CD4-positive, alpha-beta T cell treated with Interleukin-4 for 4 hours (primary cell): ENCODE measurements around the gene MLLT1.

Experiments
- DNase-seq: peaks from one replicate; pipeline ENCODE4 v3.0.0-alpha.2; 2020

The MLLT1 gene

DNA sequence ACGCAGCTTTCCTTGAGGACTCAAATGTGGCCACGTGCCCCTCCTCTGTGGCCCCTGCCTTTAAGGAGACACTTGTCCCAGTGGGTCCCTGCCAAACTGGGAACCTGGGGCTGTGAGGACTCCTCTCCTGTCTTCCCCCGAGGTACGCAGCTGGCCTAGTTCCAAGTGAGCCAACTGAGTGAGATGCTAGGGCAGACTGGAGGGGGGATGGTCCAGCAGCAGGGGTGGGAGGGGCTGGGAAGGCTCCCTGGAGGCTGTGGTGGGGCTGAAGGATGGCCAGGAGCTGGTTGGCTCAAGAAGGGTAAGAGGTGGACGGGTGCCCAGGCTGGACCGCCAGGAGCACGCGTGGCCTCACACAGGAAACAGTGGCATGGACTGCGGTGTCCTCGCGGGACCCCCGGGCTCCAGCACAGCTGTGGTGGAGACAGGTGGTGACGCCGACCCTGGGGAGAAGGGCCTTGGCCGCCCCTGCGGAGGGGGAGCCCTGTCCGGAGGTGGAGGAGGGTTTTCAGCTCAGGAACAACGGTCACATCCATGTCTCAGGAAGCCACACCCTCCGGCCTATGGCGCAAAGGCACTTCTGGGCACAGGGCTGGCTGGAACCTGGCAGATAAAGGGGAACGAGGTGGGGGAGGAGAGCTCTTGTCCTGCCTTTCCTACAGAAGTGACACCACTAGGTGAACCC is 45.8 kb downstream of the MLLT1 start:
- no peak for DNase-seq

DNA sequence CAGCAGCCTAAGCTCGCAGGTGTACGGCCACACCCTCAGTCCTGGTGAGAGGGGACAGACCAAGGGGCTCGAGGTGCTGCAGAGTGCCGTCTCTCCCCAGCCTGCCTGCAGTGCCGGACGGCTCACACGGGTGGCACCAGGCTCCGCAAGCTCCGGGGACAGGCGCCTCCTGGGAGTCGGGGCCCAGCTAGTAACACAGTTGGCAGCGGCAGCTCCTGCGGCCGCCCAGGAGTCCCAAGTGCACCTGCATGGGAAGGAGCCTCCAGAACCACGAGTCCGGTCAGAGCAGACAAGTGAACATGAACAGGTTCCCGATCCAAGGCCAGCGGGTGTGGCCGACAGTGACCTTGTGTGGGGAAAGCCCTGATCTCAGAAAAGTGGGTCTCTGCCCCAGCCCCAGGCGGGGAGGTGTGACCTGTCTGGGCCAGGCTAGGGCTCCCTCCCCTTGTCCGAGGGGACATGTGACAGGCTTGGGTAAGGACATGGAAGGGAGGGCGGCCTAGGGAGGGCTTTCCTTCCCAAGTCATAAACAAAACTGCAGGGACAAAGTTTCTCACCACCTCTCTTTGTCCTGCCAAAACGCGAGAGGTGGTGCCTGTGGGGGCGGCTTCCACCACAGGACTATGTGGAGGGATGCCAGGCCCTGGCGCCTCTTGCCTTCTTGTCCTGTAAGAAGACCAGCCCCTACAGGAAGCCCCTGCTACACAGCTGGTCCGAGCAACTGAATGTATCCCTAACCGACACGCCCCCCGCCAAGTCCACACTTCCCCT is 46.5 kb downstream of the MLLT1 start:
- no peak for DNase-seq

DNA sequence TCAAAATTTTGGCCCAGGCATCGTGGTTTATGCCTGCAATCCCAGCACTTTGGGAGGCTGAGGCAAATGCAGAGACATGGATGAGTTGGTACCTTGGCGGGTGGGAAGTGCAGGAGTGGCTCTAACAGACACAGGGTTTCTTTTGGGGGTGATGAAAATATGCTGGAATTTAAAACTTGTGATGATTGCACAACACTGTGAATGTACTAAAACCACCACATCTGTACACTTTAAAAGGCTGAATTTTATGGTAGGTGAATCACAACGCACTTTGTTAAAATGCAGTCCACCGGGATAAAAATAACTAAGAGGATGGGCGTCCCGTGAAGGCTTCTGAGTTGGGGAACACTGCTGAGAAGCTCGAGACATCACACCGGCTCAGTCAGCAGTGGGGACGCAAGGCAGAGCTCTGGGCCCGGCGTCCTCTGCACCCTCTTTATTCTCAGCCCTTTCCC is 47.1 kb downstream of the MLLT1 start:
- DNase-seq = no peak

DNA sequence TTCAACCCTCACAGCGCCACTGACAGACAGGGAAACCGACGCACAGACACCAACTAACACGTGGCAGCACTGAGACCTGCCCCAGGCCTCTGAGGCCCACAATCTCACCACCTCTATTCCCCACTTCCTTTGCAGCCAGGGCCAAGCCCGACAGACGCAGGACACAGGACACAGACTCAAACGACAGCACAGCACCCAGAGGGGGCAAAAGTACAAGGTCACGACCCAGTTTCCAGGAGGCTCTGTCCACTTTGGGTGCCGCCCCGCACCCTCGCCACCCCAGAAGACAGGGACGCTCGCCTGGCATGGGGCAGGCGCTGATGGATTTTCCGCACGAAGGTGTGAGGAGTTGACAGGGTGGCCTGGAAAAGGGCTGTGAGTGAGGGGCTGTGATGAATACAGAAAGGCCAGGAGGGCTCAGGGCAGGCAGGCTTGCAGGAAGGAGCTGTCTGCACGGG is 48.8 kb downstream of the MLLT1 start:
- no peak for DNase-seq

DNA sequence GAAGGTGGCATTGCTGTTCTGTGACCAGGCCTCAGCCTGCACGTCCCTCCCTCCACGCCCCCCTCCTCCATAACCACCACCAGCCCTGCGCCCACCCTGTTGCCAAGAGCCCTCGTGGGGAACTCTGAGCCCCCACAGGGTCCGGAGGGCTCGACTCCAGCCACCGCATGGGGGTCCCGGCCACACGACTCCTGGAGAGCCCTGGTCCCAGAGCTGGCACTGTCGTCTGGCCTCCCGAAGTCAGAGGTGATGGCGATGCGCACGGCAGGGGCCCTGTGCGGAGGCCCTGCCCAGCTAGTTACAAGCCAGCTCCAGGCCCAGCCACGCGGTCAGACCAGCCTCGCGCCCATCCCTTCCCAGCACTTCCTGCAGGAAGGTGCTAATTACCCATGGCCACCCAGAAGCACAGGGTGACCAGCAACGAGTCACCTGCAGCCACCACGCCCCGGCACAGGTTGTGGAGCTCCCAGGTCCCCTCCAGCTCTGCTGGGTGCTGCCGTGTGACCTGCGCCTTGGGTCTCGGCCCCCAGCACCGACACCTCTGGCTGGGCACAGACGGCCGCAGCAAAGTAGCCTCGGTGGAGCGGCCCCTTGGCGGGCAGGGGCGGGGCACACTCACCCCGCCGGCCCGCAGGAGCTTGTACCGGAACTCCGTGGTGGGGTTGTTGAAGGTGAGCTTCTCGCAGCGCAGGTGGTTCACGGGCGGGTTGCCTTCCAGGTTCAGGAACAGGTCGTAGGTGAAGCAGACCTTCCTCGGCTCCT is 49.6 kb downstream of the MLLT1 start:
- DNase-seq = no peak

DNA sequence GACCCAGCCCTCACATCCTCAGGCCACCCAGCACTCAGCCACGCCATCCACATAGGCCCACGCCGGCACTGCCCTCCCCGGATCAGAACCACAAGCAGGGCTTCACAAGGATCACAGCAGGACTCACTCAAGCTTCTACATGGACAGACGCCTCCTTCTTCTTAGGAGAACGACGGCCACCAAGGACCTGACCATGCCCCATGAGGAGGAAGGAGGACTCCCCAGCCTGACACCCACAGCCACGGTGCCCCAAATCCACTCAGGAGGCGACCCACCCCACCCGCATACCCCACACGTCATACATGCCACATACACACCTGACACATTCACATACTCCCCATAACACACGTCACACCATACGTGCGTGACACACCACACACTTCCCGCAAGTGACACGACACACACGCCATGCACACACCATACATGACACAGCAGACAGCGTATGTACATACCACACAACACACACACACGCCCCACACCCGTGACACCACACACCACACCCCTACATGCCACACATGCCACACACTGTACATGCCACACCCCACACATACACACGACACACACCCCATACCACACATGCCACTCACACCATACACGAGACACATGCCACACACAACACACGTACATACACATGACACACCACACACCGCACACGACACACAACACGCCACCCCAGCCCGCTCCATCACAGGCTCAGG is 50.4 kb downstream of the MLLT1 start:
- no peak for DNase-seq

DNA sequence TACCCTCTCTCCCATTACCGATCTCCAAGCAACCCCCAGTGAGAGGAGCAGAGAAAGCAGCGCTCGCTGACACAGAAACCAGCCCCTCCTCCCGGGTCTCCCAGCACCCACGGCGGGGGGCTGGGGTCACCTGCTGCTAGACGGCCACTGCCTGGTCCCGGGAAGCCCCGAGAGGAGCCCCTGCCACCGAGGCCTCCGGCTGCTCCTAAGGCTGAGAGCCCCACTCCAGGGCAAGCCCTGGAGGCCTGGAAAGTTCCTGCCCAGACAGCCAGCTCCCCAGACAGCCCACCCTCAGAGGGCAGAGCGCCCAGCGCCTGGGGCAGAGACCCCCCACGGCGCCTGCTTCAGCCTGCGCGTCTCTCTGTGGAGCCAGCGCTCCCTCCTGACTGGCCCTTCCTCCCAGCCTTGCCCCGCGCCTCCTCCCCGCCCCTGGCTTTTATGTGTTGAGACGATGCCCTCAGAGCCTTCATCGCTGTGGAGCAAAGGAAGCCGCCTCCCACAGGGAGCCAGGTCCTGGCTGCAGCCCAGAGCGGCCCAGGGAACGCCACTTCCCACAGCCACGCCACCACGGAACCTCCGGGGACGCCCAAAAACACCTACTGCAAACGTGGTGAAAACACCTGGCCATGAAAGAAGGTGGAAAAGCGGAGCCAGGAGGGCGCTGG is 51.1 kb downstream of the MLLT1 start:
- DNase-seq = no peak

DNA sequence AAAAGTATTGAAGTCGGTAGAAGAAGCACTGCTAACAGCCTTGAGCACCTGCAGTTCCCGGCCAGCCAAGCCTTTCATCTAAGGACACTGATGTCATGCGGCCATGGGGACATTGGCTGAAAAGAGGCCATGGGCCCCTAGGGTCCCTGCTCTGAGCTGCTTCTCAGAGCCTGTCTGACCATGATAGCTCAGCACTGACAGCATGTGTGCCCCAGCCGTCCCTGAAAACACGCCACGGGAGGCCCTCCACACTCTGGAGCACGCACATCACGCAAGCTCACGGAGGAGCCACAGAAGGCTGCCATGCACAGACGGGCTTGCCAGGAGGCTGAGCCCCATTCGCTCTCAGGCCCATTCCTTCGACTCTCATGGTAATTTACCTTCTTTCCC is 51.8 kb downstream of the MLLT1 start:
- no peak for DNase-seq

DNA sequence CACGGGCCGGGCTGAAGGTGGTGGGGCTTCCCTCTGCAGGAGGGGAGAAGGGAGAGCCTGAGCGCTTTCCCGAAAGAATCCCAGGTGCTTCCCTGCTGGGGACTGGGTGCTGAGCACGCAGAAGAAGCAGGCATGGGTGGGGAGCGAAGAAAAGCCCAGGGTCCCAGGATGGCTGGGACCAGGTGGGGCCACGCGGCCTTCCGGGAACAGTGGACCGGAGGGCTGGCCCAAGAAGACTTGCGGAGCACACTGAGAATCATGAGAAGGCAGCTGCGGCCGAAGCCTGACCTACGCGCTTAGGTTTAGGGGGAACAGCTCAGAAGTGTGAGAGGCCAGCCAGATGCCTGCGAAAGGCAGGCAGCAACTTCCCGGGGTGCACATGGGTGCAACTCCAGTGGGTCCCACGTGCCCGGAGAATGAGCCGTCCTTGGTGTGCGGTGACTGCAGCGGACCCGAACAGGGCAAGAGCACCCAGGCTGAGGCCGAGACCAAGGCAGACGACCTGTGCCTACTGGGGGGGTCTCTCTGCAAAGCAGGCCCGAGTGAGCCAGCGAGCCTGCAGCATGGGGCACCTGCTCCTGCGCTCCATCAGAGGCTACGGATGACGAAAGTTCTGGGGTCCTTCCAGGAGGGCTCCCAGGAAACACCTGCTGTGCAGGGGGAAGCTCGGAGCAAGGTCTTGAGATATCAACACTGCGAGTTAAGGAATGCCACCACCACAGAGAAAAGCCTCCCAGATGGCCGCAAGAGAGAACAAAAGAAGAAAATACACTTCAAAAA is 52.4 kb downstream of the MLLT1 start:
- DNase-seq = no peak

DNA sequence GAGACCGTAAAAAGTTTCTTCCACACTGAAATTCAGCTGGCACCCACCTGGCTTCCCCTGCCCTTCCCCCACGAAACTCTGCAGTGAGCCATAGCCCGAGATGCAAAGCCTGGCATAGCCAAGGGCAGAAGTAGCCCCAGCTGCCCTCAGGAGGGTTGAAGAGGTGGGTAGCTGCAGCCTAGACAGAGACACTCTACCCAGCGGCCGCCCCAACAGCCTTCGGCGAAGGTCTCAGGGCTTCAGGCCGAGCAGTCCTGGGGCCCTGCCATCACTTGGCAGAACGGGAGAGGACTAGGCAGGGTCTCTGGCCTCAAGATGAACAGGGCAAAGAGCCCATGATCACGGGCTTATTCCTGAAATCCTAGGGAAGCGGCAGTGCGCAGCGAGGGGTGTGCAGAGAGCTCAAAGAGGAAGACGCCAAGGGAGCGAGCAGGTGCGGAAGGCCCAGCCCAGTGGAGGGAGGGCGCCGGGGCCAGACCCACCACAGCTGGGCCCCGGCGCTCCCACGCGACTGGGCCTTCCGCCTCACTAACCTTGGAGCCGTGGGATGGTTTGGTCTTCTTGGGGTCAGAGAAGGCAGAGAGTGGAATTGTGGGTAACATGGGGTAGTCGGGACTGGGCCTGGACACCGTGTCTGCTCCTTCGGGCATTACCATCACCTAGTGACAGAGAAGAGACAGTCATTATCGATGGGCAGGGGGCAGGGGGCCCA is 53.2 kb downstream of the MLLT1 start:
- no peak for DNase-seq

DNA sequence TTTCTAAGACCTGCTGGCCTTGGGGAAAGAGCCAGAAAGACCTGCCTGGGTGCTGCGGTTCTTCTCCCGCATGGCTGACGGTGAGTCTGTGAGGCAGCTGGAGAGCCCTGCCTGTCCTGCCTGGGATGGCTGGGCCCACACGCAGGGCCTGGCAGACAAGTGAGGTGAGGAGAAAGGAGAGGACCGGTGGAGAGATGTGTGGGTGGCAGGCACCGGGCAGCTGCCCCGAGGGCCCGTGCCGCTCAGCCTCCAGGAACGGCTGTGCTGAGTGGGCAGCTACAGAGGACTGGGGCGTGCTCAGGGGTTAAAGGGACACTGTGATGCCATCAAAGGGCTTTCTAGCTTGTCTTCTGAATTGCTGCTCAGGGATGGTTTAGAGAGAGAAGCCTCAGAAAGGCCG is 53.8 kb downstream of the MLLT1 start:
- no peak for DNase-seq

DNA sequence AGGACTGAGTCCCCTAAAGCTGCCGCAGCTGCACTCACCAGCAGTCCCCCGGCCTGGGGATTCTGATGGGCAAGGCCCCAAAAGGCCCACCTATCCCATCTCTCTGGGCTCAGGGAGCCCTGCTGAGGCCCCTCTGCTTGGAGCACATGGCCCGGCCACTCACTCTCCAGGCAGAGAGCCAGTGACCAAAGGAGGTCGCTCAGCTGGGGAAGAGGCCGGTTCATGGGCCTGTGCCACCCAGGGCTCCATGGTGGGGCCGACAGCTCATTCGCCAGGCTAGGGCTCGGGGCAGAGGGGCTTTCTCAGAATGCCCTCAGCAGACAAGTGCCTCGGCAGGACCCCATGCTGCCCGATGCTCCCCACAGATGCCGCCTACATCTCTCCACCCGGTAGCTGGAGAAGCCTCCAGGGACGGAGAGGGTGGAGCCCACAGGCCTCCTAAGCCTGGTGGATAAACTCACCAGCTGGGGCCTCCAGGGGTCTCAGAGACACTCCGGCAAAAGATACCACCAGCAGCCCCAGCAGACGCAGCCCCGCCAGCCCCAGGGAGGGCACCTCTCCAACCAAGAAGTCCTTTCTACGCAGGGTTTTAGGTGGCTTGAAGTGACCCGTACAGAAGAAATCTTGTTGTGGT is 54.4 kb downstream of the MLLT1 start:
- DNase-seq = no peak

DNA sequence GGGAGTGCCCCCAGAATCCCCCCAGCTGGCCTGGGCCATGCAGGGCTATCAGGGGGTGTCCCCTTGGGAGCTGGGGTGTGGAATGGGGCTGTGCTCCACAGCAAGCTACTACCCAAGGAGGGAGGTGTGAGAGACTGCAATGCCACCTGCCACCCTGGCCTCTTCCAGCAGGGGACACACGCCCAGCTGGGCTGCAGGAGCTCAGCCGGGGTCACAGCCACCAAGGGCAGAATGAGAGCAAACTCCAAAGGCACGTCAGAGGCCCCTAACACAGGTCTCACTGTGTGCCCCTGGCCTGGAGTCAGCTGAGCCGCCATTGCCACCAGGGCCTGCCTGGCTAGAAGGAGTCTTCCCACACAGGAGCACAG is 55.5 kb downstream of the MLLT1 start:
- no peak for DNase-seq

DNA sequence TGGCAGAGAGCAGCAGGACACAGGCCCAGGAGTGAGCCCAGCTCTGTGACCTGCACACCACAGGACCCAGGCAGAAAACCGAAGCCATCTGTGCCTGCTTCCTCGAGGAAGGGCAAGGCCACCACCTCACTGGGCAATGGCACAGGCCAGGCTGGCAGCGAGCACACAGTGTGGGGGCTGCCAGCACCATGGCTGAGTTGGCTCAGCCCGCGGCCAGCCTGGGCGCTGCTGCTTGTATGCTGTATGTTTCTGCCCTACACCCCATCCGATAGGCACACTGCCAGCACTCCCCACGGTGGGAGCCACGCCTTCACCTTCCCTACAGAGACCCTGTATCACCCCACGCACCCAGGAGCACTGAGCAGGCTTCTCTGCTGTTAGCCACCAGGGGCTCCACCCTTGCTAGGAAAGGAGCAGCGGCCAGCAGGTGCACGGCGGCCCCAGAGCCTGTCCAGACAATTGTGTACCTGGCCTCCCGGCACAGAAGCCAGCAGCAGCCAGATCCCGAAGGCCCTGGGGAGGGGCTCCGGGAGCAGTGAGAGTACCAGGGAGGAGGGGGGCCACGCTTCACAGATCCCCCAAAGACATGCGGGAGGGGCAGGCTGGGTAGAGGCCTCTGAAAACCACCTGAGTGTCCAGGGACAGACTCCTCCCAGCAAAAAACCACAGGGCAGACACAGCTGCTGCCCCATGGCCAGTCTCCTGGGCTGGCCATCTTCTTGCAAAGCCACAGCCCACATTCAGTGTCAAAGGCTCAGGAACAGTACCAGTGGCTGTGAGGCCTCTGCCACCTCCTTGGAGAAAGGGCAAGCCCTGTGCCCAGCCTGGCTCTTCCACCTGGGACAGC is 56.1 kb downstream of the MLLT1 start:
- DNase-seq = no peak

DNA sequence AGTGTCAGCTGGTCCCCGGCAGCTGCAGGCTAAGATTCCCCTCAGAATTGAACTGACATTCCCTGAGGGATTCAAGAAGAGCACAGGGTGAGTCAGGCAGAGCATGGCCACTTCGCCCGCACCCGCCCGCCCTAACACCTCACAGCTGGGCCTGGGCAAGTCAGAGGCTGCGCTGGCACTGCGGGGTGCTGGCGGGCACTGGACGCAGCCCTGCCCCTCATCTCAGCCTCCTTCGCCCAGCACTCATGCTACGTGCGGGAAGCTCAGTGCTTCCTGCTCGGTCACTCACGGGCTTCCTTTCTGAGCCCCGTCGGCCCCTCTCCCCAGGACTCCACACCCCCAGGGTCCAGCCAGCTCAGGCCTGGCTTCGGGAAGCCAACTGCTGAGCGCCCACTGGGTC is 56.9 kb downstream of the MLLT1 start:
- no peak for DNase-seq

DNA sequence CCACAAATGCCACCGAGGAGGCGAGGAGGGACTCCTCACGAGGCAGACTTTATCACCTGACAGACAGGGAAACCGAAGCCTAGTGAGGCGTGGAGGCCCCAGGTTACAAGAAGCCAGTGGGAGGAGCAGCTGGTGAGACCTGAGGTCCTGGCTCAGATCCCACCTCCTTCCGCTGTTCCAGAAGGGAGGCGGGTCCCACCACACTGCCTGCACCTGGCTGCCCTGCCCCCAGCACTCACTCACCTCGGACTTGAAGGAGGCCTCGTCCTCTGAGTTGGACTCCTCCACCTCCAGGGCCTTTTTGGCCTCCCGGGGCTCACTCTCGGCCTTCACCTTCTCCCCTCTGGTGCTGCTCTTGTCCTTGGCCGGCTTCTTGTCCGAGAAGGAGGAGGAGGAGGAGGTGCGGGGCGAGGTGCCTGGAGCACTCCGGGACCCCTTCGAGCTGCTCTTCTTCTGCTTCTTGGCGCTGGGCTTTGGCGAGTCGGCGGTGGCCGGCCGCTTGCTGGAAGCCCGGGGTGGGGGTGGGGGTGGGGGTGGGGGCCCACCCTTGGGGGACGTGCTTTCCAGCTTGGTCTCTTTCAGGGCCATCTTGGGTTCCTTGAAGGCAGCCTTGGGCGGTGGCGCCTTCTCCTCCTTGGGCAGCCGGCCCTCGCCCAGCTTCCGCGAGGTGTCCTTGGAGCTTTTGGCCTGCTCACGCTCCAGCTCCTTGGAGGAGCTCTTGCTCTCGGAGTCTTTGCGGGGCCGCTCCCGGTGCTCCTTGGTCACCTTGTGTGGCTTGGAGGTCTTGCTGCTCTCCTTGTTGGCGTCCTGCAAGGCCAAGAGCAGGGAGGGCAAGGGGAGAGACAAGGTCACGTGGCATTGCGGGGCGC is 57.7 kb downstream of the MLLT1 start:
- no peak for DNase-seq

DNA sequence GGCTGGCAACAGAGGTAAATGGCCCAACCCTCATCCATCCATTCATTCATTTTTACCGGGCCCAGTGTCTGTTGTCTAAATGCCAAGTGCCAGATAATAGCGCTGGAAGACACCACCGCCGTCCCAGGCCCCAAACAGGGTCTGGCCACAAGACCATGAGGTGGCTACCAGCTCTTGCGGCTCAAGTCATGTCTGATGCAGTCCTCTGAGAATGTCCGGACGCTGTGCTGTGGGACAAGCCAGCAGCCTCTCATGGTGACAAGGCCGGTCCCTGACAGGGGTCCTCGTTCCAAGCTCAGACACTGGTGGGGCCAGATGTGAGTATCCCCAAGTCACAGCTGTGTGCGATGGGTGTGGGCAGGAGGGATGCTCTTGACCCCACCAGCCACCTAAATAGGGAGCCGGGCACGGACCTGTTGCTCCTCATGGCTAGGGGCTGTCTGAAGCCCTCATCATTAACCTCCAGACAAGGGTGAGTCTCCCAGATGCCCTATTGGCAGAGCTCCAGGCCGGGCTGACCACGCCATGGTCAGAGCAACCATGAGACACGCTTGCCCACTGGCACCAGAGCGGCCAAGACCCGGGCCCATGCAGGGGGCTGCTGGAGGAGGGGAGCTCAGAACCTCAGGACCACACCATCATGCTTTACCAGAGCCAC is 58.4 kb downstream of the MLLT1 start:
- no peak for DNase-seq
